ENCODE results near the gene GLCCI1. TPM values are rescaled to one million over a fixed set of nuclear protein-coding genes. Genes with fewer than 3 reads are reported as not detected.

The GLCCI1 gene
- total and polyA plus RNA-seq, 12 donors = 0.75 to 13.0 (median 6.6) TPM

DNA sequence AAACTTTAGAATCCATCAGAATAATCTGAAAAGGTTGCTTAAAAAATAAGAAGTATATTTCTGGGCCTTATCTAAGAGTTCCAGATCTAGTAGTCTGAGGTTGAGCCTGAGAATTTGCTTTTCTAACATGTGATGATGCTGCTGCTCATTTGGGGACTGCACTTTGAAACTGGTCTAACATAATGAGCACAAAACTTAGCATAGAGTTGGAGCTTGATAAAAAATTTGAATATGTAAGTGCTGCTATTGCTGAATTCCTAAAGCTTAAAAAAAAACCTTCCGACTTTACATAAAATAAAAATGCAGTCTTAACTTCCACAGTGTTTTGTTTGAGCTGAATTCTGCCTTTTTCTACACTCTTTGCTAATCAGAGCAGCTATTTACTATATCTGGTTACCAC, 48.8 kb downstream of the GLCCI1 start:
- intact Hi-C loops (cut with DNase I) = no loop called here
- H3K4me1 ChIP-seq = peaks cover 0 to 8% (median 0%) of the 10 kb centered on the region in 9 donors
- ATAC-seq (no peak), DNase-seq (no peak)
- H3K36me3 ChIP-seq = peaks cover 0 to 5% (median 0%) of the 10 kb centered on the region in 9 donors
- no peaks in the 10 kb centered on the region for H3K27me3 ChIP-seq
- TF ChIP-seq, protein P1, sequence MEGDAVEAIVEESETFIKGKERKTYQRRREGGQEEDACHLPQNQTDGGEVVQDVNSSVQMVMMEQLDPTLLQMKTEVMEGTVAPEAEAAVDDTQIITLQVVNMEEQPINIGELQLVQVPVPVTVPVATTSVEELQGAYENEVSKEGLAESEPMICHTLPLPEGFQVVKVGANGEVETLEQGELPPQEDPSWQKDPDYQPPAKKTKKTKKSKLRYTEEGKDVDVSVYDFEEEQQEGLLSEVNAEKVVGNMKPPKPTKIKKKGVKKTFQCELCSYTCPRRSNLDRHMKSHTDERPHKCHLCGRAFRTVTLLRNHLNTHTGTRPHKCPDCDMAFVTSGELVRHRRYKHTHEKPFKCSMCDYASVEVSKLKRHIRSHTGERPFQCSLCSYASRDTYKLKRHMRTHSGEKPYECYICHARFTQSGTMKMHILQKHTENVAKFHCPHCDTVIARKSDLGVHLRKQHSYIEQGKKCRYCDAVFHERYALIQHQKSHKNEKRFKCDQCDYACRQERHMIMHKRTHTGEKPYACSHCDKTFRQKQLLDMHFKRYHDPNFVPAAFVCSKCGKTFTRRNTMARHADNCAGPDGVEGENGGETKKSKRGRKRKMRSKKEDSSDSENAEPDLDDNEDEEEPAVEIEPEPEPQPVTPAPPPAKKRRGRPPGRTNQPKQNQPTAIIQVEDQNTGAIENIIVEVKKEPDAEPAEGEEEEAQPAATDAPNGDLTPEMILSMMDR (IDR thresholded peaks at IDR 0.05) = no peak
- 94 to 98% methylated on average over 1 of the region's 1 CpG for WGBS, 2 donors
- no peaks in the 10 kb centered on the region for H3K9me3 ChIP-seq
- H3K27ac ChIP-seq = no peak overlapping the region
- no peak overlapping the region for H3K4me3 ChIP-seq

DNA sequence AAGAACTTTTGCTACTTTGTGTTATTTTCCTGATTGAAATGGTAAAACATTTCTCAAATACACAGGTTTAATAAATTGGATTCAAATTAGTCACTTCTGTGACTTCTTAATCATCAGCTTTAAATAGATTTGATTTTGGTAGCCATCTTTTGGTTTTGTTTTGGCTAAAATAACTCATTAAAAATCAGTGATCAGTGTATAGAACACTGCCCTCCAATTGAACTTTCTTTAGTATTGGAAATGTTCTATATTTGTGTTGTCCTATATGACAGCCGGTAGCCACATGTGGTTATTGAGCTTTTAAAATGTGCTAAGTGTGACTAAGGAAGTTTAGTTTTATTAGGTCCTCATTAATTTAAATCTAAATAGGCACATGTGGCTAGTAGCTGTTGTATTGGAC, 50.4 kb downstream of the GLCCI1 start:
- TF ChIP-seq, protein P1 (IDR thresholded peaks at IDR 0.05) = no peak
- DNase-seq (no peak), ATAC-seq (no peak)
- Histone ChIP-seq H3K9me3 (no peaks in the 10 kb centered on the region), H3K27me3 (no peaks in the 10 kb centered on the region), H3K4me1 (peaks cover 0 to 8% (median 0%) of the 10 kb centered on the region in 9 donors), H3K36me3 (peaks cover 0 to 10% (median 0%) of the 10 kb centered on the region in 9 donors), H3K27ac (no peak overlapping the region), H3K4me3 (no peak overlapping the region)
- intact Hi-C loops (cut with DNase I) = no loop called here
- WGBS, 2 donors = 97 to 100% methylated on average over 1 of the region's 1 CpG

DNA sequence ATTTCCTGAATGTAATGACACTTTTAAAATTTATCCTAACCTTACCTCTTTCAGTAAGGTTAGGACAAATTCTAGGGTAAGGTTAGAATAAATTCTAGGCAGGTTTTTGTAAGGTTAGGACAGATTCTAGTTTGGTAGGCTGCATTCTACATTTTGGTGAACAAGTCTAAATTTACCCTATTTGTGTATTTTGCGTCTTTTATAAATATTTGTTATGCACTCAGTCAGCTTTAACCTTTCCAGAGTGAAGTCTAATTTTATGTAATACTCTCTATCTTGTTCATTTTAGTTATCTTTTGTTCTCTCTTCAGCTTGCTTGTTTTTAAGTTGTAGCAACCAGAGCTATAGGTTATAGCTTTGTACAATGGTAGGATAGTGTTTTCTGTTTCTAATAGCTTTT, 54.0 kb downstream of the GLCCI1 start:
- no peak for ATAC-seq
- H3K4me1 ChIP-seq = no peaks in the 10 kb centered on the region
- H3K27ac ChIP-seq = no peak overlapping the region
- TF ChIP-seq, protein P1 (IDR thresholded peaks at IDR 0.05) = no peak
- intact Hi-C loops (cut with DNase I) = no loop called here
- no peak overlapping the region for H3K4me3 ChIP-seq
- 95 to 100% methylated on average over 1 of the region's 1 CpG for WGBS, 2 donors
- no peaks in the 10 kb centered on the region for H3K27me3 ChIP-seq
- H3K9me3 ChIP-seq = peaks cover 0 to 23% (median 3%) of the 10 kb centered on the region in 11 donors
- peaks cover 0 to 46% (median 9%) of the 10 kb centered on the region in 9 donors for H3K36me3 ChIP-seq
- no peak for DNase-seq

DNA sequence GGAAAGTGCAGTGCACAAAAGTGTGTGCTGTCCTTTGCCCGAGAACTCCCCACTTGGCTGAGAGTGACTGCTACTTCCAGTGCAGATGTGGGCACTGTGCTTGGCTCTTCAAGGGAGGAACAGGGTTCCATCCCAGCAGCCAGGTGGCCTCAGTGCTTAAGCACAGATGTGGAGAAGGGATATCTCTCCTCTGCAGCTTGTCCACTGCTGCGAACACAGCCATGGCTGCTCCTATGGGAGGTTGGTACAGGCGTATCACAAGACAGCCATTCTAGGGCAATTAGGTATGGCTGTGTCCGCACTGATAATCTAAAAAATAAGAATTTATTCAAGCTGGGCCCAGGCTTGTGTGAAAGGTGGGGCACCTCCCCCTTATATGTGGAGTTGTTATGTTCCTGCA, 66.6 kb downstream of the GLCCI1 start:
- no peak for DNase-seq
- Histone ChIP-seq H3K36me3 (peaks cover 0 to 15% (median 0%) of the 10 kb centered on the region in 9 donors), H3K4me3 (no peak overlapping the region), H3K27me3 (no peaks in the 10 kb centered on the region), H3K27ac (no peak overlapping the region), H3K9me3 (peaks cover 0 to 23% (median 3%) of the 10 kb centered on the region in 11 donors), H3K4me1 (no peaks in the 10 kb centered on the region)
- intact Hi-C loops (cut with DNase I) = loop anchor here in 1 of 10 donors (10.0 kb wide), 1 partner anchor 110 kb away; no protein-coding TSS in a partner anchor
- WGBS, 2 donors = 95 to 96% methylated on average over 4 of the region's 4 CpGs
- TF ChIP-seq, protein P1 (IDR thresholded peaks at IDR 0.05) = no peak
- ATAC-seq = no peak

Data from heart right ventricle (tissue), 16 donors.